ENCODE data around the gene BICDL1.

The BICDL1 gene

GRCh38 chr12:120075034-120075616 is 86.1 kb downstream of the BICDL1 start:
- Histone ChIP-seq H3K4me3 (replicated peaks; ENCODE audit: insufficient read depth, low read length) (no peak overlapping the region), H3K27me3 (ENCODE audit: insufficient read depth, poor library complexity, severe bottlenecking) (no peaks in the 10 kb centered on the region), H3K27ac (replicated peaks) (no peak overlapping the region)
- no peak for DNase-seq (ENCODE audit: low read depth in 1 of 2, low spot score in 1 of 2)
- TF ChIP-seq CTCF (IDR thresholded peaks at IDR 0.05; ENCODE audit: insufficient read depth, low read length) (no peak), SPI1 (IDR thresholded peaks at IDR 0.05; ENCODE audit: borderline replicate concordance, low read depth) (no peak), REST (IDR thresholded peaks at IDR 0.05; ENCODE audit: insufficient replicate concordance, low read depth) (no peak), POLR2AphosphoS5 (IDR thresholded peaks at IDR 0.05; ENCODE audit: low read depth) (no peak), GABPA (IDR thresholded peaks at IDR 0.05; ENCODE audit: low read depth) (no peak)

- no peak for TF ChIP-seq CTCF (IDR thresholded peaks at IDR 0.05; ENCODE audit: insufficient read depth, low read length)
- TF ChIP-seq REST (IDR thresholded peaks at IDR 0.05; ENCODE audit: insufficient replicate concordance, low read depth), result no peak
- no peak for TF ChIP-seq SPI1 (IDR thresholded peaks at IDR 0.05; ENCODE audit: borderline replicate concordance, low read depth)
- TF ChIP-seq POLR2AphosphoS5 (IDR thresholded peaks at IDR 0.05; ENCODE audit: low read depth), result no peak
- no peak for TF ChIP-seq GABPA (IDR thresholded peaks at IDR 0.05; ENCODE audit: low read depth)
- Histone ChIP-seq H3K27me3 (ENCODE audit: insufficient read depth, poor library complexity, severe bottlenecking) (no peaks in the 10 kb centered on the region), H3K27ac (replicated peaks) (no peak overlapping the region), H3K4me3 (replicated peaks; ENCODE audit: insufficient read depth, low read length) (no peak overlapping the region)
- DNase-seq (ENCODE audit: low read depth in 1 of 2, low spot score in 1 of 2), result no peak
These were observed 87.6 kb downstream of the BICDL1 start for GRCh38 chr12:120076651-120077050.

- H3K27ac ChIP-seq (replicated peaks), result no peak overlapping the region
- DNase-seq (ENCODE audit: low read depth in 1 of 2, low spot score in 1 of 2), result no peak
- H3K27me3 ChIP-seq (ENCODE audit: insufficient read depth, poor library complexity, severe bottlenecking), result no peaks in the 10 kb centered on the region
- H3K4me3 ChIP-seq (replicated peaks; ENCODE audit: insufficient read depth, low read length), result no peak overlapping the region
- no peak for TF ChIP-seq SPI1 (IDR thresholded peaks at IDR 0.05; ENCODE audit: borderline replicate concordance, low read depth)
- no peak for TF ChIP-seq POLR2AphosphoS5 (IDR thresholded peaks at IDR 0.05; ENCODE audit: low read depth)
- no peak for TF ChIP-seq CTCF (IDR thresholded peaks at IDR 0.05; ENCODE audit: insufficient read depth, low read length)
- TF ChIP-seq REST (IDR thresholded peaks at IDR 0.05; ENCODE audit: insufficient replicate concordance, low read depth), result no peak
- TF ChIP-seq GABPA (IDR thresholded peaks at IDR 0.05; ENCODE audit: low read depth), result no peak
These were observed 88.2 kb downstream of the BICDL1 start for GRCh38 chr12:120077260-120077659.
